ENCODE measurements around the gene MACROH2A1.

MACROH2A1 gene

DNA sequence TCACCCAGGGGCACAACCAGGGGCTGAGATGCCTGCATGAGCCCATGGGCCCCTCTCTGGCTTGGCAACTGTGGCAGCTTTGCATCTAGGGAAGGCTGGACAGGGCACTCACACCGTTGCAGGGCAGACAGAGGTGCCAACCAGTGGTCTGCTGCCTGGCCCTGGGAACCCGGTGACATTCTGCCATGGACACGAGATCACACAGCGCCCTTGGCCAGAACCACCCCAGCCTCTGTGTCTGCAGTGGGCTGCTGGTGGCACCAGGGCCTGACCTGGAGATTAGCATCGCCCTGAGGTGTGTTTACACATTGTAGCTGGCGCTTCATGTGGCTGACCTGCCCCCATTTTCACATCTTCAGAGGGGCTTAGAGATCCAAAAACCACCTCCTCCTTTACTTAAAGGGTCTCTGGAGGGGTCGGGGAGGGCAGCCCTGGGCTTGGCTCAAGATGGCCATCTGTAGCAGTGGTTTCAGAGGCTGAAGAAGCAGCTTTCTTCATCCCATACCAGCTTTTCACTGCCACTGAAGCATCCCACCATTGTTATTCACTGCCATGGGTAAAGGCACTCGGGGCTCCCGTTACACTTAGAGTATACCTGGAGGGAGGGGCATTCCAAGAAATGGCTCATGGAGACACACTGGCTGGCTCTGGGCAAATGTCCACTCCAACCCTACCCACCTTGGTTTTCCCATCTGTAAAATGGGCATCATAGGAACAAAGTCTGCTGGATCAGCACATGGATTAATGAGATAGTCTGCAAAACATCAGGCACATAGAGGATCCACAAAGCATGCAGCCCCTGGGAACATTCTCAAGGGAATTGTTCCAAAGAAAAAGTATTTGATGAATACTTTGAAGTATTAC lies 36.7 kb upstream of the MACROH2A1 start:
- no peak for DNase-seq

DNA sequence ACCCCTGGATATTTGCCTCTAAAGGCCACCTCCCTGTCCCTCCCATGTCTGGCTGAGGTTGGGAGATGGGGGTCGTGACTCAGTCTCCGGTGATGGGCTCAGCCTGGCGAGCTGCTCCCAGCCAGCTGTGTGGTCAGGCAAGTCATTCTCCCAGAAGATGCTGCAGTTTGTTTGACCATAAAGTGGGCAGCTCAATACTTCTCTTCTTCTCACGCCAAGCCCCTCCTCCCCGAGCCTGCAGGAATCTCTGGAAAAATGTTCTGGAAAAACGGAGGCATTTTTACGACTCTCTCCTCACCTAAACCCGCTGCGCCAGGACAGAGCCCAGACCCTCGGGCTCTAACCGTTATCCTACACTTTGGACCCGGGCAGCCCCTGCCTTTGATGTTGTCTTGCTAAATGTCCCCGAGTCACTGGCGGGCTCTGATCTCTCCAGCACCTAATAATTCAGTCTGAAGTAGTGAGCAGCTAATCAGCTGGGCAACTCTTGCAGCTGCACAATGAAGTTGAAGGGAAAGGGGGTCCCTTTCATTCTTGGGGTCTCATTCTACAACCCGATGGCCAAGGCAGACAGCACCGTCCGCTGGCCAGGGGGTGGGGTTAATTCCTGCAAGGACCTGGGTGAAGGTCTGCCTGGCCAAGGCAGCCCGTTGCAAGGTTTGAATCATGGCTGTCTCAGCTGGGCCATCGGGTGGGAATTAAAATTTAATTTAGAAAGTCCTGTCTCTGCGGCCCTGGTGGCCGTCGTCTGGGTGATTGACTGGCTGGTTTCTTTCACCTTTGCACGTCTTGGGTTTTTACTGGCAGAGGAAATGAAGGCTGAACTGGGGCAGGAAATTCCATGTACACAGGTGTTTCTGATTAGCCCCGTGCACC lies 35.8 kb upstream of the MACROH2A1 start:
- DNase-seq = peak; percentile 57

DNA sequence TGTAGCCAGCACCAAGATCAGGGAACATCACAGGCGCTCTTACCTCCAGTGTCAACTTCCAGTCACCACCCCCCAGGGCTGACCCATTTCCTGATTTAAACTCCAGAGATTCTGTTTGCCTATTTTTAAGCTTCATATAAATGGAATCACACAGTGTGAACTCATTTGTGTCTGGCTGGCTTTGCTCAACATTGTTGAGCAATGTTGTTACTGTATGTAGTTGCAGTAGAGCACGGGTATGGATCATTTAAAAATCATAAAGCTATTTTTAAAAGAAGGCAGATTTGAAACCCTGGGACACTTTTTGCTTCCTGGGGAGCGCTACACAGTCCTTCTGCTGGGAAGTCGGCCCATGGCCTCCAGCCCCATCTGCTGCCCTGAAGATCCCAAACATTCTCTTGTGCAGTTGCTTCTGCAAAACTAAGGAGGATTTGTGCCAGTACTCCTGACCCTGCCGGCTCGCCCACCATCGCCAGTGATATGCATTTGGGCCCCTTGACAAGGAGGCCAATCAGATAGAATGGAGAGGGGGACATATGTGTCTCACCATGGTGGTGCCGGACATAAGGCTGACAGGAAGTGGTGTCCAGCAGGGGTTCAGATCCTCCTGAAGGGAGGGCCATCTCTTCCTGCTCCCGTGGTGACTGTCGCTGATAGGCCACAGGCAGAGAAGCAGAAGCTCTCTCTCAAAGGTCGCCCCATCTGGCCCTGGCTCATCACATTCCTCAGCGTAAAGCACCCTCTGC lies 34.8 kb upstream of the MACROH2A1 start:
- peak; percentile 41 for DNase-seq

DNA sequence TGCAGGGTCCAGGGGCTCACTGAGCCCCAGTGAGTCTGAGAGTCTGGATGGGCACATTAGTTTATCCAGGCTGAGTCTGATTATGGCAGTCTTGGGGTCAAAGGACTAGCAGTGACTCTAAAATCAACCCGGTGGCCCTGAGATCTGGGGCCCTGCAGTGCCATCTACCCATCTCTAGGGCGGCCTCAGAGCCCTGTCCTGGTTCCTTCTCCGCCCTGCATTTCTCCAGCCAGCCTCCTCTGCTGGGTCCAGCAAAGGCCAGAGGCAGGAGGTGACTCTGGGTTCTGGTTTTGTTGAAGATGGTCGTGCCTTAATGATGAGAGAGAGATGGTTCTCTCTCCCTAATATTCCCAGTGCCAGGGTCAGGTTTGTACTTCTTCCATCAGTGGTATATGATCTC lies 33.1 kb upstream of the MACROH2A1 start:
- DNase-seq = no peak

DNA sequence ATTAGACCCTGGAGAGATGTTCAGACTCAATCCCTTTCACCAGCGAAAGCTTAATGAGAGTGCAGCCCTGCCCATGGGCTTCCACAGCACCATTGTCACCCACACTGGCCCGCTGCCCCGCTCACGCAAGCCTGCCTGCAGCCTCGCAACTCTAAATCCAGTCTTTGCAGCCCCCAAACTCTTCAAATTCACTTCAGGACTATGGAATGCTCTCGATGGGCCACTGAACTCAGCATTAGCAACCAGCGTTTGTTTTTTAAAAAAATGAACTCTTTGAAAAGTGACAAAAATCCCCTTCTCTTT lies 31.1 kb upstream of the MACROH2A1 start:
- no peak for DNase-seq

DNA sequence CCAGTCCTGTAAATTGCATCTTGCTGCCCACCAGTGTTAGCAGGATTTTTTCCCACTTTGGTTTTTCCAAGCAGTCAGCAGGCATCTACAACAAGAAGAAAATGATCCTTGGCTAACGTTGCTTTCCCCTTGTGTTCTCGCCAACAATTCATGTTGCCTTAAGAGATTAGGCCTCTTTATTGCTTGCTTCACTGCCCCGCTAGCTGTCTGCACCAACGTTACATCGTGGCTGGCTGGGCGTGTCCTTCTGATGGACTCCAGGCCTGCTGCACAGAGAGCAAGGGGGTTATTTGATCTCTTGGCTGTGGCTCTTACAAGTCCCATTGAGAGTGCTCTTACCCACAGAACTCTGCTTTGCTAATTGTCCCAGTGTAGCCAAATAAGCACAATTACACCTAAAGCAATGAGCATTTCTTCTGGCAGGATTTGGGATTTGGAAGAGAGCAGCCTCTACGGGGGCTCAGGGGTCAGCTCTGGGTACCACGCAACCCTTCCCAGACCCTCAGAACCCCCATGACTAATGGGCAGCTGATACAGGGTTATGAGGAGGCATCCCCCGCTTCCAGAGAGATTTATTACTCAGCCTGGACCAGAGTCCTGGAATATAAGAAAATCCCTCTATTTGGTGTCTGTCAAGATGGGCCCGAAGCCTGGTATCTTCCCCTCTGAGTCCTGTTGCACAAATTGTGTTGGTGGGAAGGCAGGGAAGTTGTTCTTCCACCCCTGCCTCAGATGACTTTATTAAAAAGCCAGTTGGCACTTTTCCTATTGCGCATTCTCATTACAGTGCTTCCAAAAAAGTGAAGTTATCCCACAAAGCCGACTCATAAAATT lies 30.5 kb upstream of the MACROH2A1 start:
- DNase-seq = no peak

DNA sequence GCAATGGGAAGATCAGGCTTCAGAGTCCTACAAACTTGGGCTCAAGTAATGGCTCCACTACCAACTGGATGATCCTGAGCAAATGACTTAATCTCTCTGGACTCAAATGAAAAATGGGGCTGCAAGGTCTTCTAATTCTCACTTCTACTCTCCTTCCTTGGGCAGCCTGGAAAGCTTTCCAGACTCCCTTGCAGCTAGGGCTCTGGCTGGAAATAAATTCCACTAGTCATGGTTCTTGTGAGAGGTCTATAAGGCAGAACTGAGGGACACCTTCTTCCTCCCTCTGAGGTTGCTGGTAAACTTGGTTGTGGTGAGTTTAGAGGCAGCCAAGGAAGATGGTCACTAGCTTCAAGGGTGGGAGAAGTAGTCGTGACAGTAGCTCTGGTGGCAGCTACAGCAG lies 29.6 kb upstream of the MACROH2A1 start:
- DNase-seq = no peak

DNA sequence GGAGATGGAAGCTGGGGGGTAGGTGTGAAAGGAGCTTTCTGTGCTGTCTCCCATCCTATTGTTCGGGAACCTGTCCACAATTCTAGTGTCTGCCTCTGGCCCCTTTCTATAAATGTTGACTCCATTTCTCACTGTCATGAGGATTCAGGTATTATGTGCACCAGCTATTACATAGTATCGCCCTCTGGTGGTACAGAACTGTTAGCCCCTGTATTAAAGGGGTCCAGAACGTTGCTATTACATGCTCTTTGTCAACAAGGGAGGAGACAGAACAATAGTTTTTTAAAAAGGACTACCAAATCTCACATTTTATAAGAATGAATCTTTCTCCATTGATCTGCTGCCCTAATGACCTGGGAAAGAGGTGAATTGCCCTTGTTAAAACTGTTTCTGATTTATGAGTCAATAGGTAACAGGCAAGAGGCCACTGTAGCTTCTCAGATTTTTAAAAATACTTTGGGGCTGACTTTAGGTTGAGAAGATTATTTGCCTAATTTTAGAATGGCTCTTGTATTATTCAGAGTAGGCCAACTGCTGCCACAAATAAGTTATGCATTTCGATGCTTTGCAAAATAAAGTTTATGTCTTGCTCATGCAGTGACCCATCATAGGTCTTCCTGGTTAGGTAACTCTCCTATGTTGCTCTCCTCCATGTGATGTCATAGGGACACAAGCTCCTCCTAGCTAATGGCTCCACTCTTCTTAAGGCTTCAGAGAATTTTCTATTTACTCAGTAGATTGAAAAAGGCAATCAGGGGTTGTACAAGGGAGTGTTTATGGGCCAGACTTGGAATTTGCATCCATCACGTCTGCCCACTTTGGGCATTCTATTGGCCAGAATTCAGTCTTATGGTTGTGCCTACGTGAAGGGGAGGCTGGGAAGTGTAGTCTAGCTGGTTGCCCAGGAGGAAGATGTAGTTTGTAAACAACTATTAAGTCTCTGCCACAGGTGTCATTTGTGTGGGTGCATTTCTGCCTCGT lies 27.4 kb upstream of the MACROH2A1 start:
- peak; percentile 40 for DNase-seq

DNA sequence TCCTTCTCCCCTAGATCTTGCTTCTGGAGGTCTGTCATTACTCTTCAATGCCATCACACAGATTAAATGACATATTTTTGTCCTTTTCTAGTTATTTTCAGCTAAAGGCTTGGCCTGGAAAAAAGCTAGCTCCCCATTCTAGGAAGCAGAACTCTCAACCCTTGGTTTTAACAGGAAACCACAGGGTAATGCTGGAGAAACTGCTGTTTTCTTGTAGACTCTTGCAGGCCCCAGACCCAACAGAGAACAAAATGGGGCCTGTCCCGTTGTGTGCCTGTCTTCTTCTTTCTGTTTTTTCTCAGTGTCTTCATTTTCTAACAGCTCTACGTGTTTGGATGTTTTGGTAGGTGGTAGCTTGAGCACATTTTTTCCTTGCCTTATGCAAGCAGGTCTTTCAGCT lies 26.6 kb upstream of the MACROH2A1 start:
- DNase-seq = no peak

DNA sequence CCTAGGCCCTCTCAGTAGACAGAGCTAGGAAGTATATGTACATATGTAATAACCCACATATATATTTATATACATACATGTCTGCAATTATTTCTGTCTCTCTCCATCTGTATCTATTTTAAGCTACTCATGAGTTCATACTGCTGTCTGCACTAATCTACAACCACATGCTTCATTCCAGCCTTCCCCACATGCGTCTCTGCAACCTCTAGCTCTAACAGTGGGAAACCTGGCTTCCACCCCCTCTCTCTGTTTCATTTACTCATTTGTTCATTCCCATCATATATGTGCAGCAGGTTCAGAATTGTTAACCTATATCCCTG lies 24.8 kb upstream of the MACROH2A1 start:
- peak; percentile 40 for DNase-seq

DNA sequence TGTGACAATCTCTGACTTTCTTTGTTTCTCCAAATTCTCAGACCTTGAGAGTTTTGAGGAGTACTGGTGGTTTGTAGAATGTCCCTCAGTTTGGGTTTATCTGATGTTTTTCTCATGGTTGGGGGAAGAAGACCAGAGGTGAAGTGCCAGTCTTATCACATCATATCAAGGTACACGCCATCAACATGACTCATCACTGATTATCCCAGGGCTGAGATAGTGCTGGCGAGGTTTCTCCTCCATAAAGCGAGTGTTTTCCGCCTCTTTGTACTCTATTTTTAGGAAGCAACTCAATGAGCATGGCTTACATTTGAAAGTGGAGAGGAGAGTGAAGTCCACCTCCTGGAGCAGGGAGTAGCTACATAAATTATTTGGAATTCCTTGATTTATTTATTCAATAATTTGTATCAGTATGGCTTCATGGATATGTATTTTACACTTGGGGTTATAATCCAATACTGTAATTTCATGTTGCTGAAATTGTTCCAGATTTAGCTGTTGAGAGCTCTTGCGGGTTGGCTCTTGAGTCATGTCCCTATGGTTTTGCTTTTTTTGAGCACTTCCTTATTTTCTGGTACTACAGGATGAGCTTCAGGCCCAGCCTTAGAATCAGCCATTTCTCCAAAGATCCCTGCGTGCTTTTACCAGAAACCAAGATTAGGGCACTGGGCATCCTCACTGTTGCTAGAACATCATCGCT lies 24.3 kb upstream of the MACROH2A1 start:
- DNase-seq = no peak

DNA sequence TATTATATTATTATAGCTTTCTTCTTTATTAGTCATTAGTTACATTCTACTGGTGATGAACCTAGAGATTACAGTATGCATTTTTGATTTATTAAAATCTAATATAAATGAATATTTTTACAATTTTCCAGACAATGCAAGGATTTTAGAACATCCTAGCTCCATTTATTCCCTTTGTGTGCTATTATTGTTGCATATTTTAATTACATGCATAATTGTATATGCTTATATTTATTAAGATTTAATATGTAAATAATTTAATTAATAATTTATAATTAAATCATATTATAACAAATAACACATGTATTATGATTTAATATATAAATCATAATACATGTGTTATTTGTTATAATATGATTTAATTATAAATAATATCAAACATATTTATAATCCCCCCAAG lies 23.4 kb upstream of the MACROH2A1 start:
- no peak for DNase-seq

DNA sequence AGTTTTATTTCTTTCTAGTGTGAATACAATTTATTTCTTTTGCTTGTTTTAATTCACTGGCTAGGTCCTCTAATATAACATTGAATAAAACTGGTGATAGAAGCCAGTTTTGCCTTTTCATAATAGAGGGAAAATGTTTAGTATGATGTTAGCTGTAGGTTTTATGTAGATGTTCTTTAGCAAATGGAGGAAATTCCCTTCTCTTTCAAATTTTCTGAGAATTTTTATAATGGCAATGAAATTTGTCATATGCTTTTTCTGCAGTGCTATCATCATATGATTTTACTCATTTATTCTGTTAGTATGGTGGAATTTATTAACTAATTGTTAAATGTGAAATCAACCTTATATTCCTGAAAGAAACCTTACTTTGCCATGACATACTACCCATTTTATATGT lies 18.1 kb upstream of the MACROH2A1 start:
- no peak for DNase-seq

DNA sequence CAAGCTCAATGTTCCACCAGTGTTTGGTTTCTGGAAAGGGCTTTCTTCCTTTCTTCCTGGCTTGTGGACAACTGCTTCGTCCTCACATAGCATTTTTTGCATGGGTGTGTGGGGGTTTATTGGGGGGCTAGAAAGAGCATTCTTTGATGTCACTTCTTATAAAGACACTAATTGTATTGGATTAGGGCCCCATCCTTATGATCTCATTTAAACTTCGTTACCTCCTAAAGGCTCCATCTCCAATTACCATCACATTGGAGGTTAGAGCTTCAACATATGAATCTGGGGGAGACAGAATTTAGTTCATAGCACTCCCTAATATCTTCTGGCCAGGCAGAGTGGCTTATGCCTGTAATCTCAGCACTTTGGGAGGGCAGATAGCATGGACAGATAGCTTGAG lies 6.1 kb upstream of the MACROH2A1 start:
- no peak for DNase-seq

DNA sequence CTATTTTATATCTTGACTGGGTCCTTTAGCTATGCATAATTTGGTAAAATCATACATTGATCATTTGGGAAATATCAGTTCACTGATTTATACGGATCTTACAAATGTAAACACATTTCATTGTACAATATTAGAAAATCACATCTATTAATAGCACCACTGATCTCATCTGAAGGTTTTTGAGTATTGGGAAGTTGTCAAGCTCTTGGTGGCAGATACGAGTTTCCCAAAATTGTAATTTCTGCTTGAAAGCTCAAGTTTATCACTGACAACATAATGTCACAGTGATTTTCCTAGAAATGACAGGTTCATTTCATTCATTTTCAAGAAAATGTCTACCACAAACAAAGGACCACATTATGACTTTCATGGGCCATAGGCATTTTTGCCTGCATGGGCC lies 3.0 kb upstream of the MACROH2A1 start:
- DNase-seq = no peak

DNA sequence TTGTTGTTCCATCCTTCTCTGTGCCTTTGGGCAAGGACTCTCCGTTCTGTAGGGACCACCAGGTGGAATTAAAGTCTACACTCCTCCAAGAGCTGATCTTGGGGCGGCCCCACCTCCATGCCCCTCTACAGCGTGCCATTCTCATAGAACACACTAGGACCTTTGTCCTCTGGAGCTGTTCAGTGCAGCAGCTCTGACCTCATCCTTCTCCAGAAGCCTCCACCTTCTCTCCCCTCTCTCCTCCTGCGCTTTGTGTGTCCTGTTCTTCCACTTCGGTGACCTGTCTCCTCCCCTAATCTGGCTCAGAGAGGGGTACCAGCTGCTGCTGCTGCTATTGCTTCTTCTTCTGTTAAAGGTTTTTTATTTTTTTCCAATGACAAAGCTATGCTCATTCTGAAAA lies 1.8 kb upstream of the MACROH2A1 start:
- DNase-seq = no peak

DNA sequence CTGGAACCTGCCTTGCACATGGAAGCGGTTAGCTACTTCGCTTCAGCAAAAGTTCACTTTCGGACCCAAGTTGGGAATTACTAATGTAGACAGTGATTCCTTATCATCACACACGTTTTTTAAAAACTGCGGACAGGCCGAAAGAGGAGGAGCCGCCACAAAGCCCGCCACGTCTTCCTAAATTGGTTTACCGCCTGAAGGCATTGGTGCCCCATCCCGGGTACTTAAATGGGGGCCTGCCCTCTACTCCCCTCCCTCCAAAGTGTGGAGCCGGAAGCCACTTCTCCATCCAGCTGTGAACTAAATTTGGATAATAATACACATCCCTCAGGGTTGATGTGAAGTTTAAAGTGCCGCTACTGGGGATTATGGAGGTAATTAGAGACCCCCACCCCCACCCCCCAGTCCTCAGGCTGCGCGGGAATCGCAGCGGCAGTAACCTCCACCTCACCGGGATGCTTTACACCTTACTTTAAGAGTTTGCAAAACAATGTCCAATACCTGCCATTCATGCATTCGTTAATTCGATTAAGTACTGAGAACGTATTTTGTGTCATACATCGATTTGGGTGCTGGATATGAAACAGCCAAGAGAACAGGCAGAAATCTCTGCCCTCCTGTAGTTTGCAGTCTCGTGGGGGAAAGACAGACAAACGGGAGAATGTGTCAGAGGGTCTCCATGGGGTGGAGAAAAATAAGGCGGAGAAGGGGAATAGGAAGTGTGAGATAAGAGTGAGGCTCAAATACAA lies 937 bp upstream of the MACROH2A1 start:
- DNase-seq = no peak

DNA sequence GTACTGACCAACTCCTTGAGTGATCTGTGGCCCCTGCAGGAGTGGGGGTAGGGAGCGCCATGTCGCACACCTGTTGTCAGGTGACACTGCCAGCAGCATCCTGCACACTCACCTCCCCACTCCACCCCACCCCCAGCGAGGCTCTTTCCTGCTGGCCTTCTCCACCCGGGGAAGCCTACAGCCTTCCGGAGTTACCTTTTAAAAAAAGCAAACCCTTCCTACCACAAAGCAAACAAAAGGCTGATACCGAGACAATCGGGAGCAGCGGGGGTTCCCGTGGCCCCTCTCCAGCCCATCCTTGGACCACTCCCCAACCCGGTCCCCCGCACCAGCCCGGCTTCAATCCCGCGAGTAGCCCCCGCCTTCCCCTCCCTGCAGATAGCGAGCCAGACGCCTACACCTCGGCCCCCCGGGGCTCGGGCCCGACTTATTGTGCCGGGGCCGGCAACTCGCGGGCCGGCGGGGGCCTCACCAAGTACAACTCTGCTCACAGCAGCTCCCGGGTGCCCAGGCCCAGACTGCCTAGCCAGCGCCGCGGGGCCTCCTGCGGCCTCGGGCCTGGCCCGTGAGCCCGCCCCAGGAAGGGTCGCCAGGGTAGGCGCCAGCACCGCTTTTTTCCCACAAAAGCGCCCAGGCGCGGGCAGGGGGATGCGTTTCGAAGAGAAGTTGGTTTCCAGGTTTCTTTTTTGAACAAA lies 724 bp downstream of the MACROH2A1 start:
- DNase-seq = peak; percentile 27

DNA sequence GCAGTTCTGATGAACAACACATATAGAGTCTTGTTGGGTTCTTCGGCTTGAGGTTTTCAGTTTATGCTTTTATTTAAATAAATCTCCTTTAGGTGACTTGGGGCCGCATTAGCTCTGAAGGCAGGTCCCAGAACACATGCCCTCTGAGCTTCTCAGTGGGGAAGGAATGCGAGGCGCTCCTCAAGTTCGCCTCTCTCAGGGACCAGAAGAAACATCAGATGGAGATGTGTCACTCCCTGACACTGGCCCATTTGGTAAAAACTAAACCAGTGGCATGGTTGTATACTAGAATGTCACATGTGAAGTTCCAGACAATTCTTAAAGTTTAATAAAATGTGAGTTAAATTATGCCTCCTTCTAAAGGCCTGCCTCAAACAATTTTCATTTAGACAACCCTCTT lies 1.9 kb downstream of the MACROH2A1 start:
- DNase-seq = no peak
